ENCODE data around the gene GIMAP1.

DNA sequence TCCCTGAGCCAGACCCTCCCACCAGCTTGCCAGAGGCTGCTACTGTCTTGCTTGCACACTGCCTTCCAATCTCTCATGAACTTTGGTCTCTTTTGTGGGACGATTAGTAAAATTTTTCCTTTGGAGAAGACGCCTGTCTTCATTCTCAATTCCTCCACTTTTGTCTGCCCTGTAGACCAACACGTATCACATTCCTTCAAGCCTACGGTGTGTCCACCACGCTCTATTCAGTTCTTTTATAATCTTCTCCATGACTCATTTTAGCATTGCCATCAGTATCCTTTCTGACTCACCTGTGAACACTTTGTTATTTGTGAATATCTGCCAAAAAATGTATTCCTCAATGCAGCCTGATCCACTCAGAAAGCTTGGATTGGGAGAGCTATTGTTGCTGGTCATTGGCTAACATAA, 22.2 kb downstream of the GIMAP1 start:
- TF ChIP-seq, protein P1, sequence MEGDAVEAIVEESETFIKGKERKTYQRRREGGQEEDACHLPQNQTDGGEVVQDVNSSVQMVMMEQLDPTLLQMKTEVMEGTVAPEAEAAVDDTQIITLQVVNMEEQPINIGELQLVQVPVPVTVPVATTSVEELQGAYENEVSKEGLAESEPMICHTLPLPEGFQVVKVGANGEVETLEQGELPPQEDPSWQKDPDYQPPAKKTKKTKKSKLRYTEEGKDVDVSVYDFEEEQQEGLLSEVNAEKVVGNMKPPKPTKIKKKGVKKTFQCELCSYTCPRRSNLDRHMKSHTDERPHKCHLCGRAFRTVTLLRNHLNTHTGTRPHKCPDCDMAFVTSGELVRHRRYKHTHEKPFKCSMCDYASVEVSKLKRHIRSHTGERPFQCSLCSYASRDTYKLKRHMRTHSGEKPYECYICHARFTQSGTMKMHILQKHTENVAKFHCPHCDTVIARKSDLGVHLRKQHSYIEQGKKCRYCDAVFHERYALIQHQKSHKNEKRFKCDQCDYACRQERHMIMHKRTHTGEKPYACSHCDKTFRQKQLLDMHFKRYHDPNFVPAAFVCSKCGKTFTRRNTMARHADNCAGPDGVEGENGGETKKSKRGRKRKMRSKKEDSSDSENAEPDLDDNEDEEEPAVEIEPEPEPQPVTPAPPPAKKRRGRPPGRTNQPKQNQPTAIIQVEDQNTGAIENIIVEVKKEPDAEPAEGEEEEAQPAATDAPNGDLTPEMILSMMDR (IDR thresholded peaks at IDR 0.05) = no peak
- TF ChIP-seq POLR2A (IDR thresholded peaks at IDR 0.05) (no peak), POLR2AphosphoS5 (IDR thresholded peaks at IDR 0.05; ENCODE audit: insufficient read depth in 1 of 2, low read depth in 1 of 2) (no peak)
